HG02678 (cell line): ENCODE data around the gene SIK3.
A peak's percentile ranks its signal among the peaks of the same experiment; 100 is the strongest.

Experiments
- ATAC-seq: cut with Tn5 transposase; IDR thresholded peaks from one replicate; pipeline ENCODE4 v1.9.1; 2021; ENCODE audit warnings: mild to moderate bottlenecking, moderate library complexity; ENCODE audit not compliant: unreplicated experiment

The SIK3 gene

GRCh38 chr11:116903090-116903489 is 195.1 kb downstream of the SIK3 start:
- no peak for ATAC-seq

DNA sequence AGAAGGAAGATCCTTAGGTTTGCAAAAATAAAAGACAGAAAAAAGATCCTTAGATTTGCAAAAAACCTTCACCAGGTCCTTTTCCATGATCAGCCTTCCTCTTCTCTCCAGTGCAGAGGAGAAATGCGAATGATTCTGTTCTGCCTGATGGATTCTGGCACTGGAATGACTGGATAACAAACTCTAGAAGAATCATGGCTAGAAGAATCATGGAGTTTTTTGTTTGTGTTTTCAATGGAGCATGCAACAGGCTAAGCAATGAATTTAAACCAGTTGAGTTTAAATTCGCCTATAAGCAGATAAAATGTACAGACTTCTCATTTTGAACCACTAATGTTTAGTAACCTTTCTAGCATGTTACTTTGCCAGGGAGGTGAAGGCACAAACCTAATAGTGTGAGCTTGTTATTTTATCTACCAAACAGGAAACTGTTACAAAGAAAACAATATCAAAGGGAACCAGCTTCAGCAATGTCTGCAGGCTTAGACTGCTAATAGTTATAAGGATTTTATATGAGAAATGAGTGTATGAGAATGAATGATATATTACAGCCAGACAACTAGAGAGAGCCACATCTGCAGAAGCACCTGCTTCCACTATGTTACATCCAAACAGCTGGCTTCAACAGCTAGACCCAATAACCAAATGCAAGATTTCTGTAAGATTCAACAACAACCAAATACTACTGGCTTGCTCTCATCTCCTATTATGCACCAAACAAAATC is 196.1 kb downstream of the SIK3 start:
- no peak for ATAC-seq

DNA sequence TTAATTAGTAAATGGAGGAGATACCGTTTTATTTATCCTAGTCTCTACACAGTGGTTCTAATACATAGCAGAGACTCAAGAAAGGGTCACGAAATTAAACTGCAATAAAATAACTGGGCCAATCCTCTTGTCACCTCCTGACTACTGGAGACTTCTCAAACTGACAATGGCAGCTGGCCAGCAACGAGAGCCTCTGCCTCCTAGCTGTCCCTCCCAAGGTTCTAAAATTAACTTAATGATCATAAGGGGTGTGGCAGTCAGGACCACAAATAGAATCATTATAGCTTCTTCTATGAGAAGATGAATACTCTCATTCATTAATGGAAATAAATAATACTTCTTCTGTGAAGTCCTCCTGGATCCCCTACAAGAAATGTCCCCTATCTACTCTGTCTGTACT is 197.0 kb downstream of the SIK3 start:
- no peak for ATAC-seq

DNA sequence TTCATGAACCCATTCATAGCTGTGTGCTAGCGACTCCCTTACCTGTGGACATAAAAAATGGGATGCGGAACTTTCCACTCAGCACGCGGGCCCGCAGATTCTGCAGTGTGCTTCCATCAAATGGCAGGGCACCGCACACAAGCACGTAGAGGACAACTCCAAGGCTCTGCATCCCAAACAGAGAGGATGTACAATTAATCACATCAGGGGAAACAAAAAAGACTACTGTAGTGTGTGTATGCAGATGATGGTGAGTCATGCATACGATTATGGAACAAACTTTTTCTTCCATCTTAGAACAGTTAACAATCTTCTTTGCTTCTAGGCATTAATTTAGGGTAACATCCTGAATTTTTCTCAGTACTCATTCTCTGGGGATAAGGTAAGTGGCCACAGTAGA is 202.0 kb downstream of the SIK3 start:
- ATAC-seq: no peak

DNA sequence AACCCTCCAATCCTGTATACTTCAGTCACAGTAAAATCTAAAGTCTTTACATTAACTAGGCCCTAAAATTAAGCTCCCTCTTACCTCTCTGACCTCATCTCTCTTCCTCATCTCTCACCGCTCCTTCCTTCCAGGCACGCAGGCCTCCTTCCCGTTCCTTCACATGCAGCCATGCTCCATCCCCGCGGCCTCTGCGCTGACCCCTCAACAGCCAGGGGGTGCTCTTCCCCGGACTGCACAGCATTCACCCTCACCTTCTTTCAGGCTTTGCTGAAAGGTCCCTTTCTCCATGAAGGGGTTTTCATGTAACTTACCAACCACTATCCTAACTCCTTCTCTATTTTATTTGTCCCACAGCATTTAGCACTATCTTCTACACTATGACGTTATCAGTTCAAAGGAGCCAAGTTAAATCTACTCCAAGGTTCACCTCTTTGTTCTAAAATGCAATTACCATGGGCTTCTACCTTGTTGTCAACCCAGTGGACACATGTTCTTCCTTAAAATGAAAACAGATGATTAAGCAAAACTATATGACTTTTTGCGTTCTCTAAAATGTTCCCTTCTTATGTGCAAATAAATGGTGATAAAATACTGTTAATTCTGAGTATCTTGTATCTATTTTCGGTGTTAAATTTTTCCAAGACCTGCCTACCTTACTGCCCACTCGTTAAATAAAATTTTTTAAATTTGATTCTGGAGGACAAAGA is 203.0 kb downstream of the SIK3 start:
- no peak for ATAC-seq

- no peak for ATAC-seq
Observed at GRCh38 chr11:116893906-116894305, 204.3 kb downstream of the SIK3 start.

GRCh38 chr11:116893437-116893836 is 204.8 kb downstream of the SIK3 start:
- ATAC-seq: no peak

GRCh38 chr11:116892374-116892773 is 205.9 kb downstream of the SIK3 start:
- ATAC-seq: no peak

GRCh38 chr11:116891746-116892145 is 206.5 kb downstream of the SIK3 start:
- no peak for ATAC-seq

- ATAC-seq: no peak
Observed at GRCh38 chr11:116890607-116891006, 207.6 kb downstream of the SIK3 start.

GRCh38 chr11:116890193-116890592 is 208.0 kb downstream of the SIK3 start:
- peak; percentile 66 for ATAC-seq

DNA sequence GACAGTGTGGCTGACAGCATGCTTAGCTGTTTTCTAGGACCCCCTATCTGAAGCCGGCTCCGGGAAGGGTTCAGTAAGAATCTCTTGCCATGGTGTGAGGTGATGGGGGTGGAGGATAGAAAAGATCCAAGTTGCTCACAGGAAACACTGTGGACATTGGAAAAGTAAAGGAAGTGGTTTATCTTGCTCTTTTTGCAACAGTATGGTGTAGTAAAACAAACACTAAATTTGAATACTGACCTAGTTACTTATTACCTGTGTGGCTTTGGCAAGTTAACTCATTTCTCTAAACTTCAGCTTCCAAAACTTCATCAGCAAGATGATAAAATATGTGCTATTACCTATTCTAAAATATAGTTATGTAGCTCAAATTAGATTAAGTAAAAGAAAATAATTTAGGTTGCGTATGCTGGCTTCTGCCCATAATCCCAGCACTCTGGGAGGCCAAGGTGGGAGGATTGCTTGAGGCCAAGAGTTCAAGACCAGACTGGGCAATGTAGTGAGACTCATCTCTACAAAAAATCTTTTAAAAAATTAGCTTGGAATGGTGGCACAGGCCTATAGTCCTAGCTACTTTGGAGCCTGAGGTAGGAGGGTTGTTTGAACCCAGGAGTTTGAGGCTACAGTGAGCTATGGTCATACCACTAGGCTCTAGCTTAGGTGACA is 209.2 kb downstream of the SIK3 start:
- no peak for ATAC-seq

GRCh38 chr11:116888024-116888423 is 210.2 kb downstream of the SIK3 start:
- no peak for ATAC-seq

GRCh38 chr11:116885951-116886655 is 212.1 kb downstream of the SIK3 start:
- no peak for ATAC-seq

- no peak for ATAC-seq
Observed at GRCh38 chr11:116882386-116882785, 215.8 kb downstream of the SIK3 start.

DNA sequence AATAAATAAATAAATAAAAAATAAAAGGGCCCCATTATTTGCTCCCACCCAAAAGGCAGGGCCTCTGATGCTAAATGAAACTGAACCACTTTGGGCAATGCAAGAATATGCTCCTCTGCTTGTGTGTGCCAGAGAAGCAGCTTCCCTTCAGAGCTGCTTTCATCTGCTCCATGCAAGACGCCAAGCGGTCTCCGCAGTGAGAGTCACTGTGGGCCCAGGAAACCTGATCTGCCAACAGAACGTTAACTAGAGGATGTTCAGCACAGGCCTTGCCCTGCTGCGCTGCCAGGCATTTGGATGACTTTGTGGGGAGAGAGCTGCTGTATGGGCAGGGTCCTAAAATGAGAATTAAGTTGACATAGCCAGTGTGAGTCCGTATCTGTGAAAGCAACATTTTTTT is 217.1 kb downstream of the SIK3 start:
- ATAC-seq: no peak

- no peak for ATAC-seq
Observed at GRCh38 chr11:116879800-116880625, 218.2 kb downstream of the SIK3 start.

DNA sequence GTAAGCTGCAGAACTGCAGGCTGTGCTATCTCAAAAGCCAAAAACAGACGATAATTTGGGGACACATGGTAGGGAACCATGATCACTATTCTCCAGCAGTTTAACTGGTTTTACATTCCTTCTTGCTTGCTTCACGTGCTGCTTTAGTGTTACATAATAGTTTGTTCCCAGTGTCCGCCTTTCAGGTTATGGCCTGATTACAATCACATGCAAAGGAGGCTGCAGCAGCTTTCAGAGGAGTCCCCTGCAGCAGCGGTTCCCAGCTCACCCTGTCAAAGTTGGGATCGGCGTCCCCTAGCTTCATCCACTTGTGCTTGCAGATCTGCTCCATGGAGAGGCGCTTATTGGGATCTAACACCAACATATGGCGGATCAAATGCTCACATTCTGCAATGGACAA is 221.6 kb downstream of the SIK3 start:
- ATAC-seq: no peak

- no peak for ATAC-seq
Observed at GRCh38 chr11:116875194-116875593, 223.0 kb downstream of the SIK3 start.

- no peak for ATAC-seq
Observed at GRCh38 chr11:116874251-116874650, 224.0 kb downstream of the SIK3 start.

GRCh38 chr11:116873381-116873780 is 224.8 kb downstream of the SIK3 start:
- no peak for ATAC-seq
